Tibial nerve (tissue), 4 donors: ENCODE measurements around the gene LZTS3. TPM values are rescaled to one million over a fixed set of nuclear protein-coding genes. Genes with fewer than 3 reads are reported as not detected.

Source experiments
- DNase-seq, 2 donors: peaks; one replicate each; pipeline ENCODE4 v3.0.0-alpha.2; 2019; ENCODE audit warnings: low spot score in 2 of 2
- H3K27ac ChIP-seq, 4 donors: fragments of 200-600 bp; sonication (generic) in 3 of 4; one replicate each; pipeline ENCODE4 v1.5.1; 2017 to 2019; ENCODE audit warnings: mild to moderate bottlenecking in 1 of 4
- H3K27me3 ChIP-seq, 2 donors: fragments of 200-600 bp; sonication (generic) in 1 of 2; one replicate each; pipeline versions ENCODE4 v1.5.1 to v1.6.0; 2017 to 2019
- H3K36me3 ChIP-seq, 3 donors: fragments of 200-600 bp; sonication (generic); one replicate each; pipeline ENCODE4 v1.5.1; 2018 to 2019
- H3K4me1 ChIP-seq, 4 donors: fragments of 200-600 bp; sonication (generic) in 3 of 4; one replicate each; pipeline ENCODE4 v1.5.1; 2017 to 2019
- H3K4me3 ChIP-seq, 4 donors: fragments of 200-600 bp; sonication (generic) in 3 of 4; one replicate each; pipeline ENCODE4 v1.5.1; 2017 to 2019; ENCODE audit warnings: mild to moderate bottlenecking in 1 of 4, moderate library complexity in 1 of 4
- H3K9me3 ChIP-seq, 4 donors: fragments of 200-600 bp; sonication (generic) in 3 of 4; one replicate each; pipeline ENCODE4 v1.5.1; 2017 to 2019
- EP300 ChIP-seq, 2 donors: sonication (generic); formaldehyde crosslinking; IDR thresholded peaks; one replicate each; pipeline ENCODE4 v1.6.1; 2017; ENCODE audit warnings: antibody characterized with exemption in 2 of 2, mild to moderate bottlenecking in 1 of 2
- POLR2A ChIP-seq, 2 donors: fragments of 450-650 bp; IDR thresholded peaks; one replicate each; pipeline ENCODE4 v1.6.1; 2017; ENCODE audit warnings: antibody characterized with exemption in 2 of 2, mild to moderate bottlenecking in 2 of 2, moderate library complexity in 2 of 2
- WGBS, 2 donors: methylation state at CpG; one replicate each; pipeline ENCODE4 v1.1.5; 2018; 5-methylcytosine and 5-hydroxymethylcytosine counted together
- total RNA-seq, 4 donors: library from RNA; depleted of rRNA; stranded (reverse); fragments of >200 nt; gene quantifications; one replicate each; pipeline ENCODE4 v1.1.0, GENCODE V29; 2016
- TF ChIP-seq, protein P1 (sequence below), 5 experiments: fragments of 200-600 bp in 3 of 5; fragments of 450-650 bp in 2 of 5; sonication (generic) in 3 of 5; IDR thresholded peaks; one replicate each; pipeline ENCODE4 v1.5.1; 2016 to 2019; ENCODE audit warnings: antibody characterized with exemption in 5 of 5, mild to moderate bottlenecking in 3 of 5, moderate library complexity in 2 of 5

The LZTS3 gene
- total RNA-seq, 4 donors from 2014 or later = 10.9 to 28.2 (median 18.6) TPM

DNA sequence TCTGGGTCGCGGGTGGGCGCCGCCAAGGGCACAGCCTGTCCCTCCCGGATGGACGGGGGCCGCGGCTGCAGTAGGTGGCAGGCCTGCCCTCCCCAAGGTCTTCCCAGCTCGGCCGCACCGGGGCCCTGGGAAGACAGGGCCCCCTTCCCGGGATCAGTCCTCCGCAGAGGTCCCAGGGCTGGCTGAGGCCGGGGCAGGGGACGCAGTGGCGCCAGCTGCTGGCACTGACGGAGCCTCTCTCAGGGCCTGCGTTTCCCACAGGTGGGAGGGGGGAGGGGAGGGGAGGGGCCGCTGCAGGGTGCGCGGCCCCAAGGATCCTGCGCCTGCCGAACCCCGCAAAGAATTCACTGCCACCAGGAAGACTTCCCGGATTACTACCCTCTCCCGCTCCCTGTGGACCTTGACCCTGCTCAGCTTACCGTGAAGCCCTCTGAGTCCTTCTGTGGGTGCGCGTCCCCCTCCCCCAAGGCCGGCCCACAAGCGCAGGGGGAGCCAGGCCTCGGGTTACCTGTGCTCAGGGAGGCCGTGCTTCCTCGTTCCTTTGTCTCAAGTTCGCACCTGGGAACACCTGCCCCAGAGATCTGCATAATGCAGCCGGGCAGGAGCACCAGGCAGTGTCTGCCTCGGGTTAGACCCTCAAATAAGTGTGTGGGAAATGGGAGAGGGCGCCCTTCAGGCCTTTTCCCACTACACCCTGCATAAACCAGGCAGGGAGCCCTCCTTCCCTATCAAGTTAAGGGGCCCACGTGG, 5.1 kb downstream of the LZTS3 start:
- Histone ChIP-seq H3K4me3 (no peak overlapping the region), H3K27me3 (peaks cover 0 to 6% of the 10 kb centered on the region in 2 donors), H3K27ac (no peak overlapping the region), H3K4me1 (peaks cover 0 to 17% (median 8%) of the 10 kb centered on the region in 4 donors), H3K36me3 (peaks cover 0 to 21% (median 0%) of the 10 kb centered on the region in 3 donors), H3K9me3 (no peaks in the 10 kb centered on the region)
- DNase-seq = no peak
- 38 to 52% methylated on average over 27 to 35 of the region's 39 CpGs for whole genome bisulfite sequencing, 2 donors
- TF ChIP-seq EP300 (IDR thresholded peaks at IDR 0.05) = no peak
- TF ChIP-seq, protein P1, sequence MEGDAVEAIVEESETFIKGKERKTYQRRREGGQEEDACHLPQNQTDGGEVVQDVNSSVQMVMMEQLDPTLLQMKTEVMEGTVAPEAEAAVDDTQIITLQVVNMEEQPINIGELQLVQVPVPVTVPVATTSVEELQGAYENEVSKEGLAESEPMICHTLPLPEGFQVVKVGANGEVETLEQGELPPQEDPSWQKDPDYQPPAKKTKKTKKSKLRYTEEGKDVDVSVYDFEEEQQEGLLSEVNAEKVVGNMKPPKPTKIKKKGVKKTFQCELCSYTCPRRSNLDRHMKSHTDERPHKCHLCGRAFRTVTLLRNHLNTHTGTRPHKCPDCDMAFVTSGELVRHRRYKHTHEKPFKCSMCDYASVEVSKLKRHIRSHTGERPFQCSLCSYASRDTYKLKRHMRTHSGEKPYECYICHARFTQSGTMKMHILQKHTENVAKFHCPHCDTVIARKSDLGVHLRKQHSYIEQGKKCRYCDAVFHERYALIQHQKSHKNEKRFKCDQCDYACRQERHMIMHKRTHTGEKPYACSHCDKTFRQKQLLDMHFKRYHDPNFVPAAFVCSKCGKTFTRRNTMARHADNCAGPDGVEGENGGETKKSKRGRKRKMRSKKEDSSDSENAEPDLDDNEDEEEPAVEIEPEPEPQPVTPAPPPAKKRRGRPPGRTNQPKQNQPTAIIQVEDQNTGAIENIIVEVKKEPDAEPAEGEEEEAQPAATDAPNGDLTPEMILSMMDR (IDR thresholded peaks at IDR 0.05) = no peak
- no peak for TF ChIP-seq POLR2A (IDR thresholded peaks at IDR 0.05)

DNA sequence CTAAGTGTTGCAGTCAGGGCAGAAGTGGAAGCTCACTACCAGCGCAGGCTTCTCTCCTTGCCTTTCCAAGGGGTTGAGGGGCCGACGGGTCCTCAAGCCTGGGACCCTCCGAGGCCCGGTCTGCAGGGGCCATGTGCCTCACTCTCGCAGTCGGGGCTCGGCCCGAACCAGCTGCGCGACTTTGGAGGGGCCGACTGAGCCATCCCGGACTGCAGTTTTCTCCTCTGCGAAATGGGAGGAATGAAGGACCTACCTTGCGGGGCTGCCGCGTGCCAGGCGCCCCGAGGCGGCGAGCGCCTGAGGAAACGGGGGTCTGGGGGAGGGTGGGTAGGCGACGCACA, 5.6 kb downstream of the LZTS3 start:
- no peak for DNase-seq
- WGBS, 2 donors = 53 to 60% methylated on average over 25 of the region's 25 CpGs

DNA sequence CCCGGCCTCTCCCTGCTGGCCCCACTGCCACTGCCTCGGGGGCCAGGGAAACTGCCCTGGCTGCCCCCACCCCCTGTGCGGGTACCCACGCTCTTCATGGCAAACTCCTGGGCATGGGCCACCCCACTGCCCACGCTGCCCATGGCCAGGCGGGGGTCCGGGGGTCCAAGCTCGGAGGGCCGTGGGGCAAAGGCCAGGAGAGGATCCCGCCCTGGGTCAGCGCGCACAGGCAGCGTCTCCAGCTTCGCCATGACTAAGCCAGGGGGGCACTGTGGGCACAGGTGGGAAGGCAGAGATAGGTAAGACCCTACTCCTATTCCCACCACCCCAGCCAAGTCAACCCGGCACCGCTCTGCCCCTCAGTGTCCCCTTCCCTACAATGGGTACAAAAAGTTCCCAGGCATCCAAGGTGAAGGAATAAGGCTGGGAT, 6.4 kb downstream of the LZTS3 start:
- no peak for TF ChIP-seq EP300 (IDR thresholded peaks at IDR 0.05)
- TF ChIP-seq, protein P1 (IDR thresholded peaks at IDR 0.05) = no peak
- no peak for TF ChIP-seq POLR2A (IDR thresholded peaks at IDR 0.05)
- Histone ChIP-seq H3K4me3 (no peak overlapping the region), H3K9me3 (no peaks in the 10 kb centered on the region), H3K36me3 (peaks cover 0 to 21% (median 0%) of the 10 kb centered on the region in 3 donors), H3K27me3 (peaks cover 0 to 6% of the 10 kb centered on the region in 2 donors), H3K4me1 (peaks cover 0 to 8% (median 0%) of the 10 kb centered on the region in 4 donors), H3K27ac (no peak overlapping the region)
- 96 to 97% methylated on average over 7 to 9 of the region's 16 CpGs for WGBS, 2 donors
- DNase-seq = no peak

More for the DNA sequence above, 5.6 kb downstream of the LZTS3 start:
- Histone ChIP-seq H3K4me1 (peaks cover 0 to 13% (median 4%) of the 10 kb centered on the region in 4 donors), H3K27me3 (peaks cover 0 to 6% of the 10 kb centered on the region in 2 donors), H3K4me3 (no peak overlapping the region), H3K36me3 (peaks cover 0 to 21% (median 0%) of the 10 kb centered on the region in 3 donors), H3K27ac (no peak overlapping the region), H3K9me3 (no peaks in the 10 kb centered on the region)
- TF ChIP-seq EP300 (IDR thresholded peaks at IDR 0.05) (no peak), POLR2A (IDR thresholded peaks at IDR 0.05) (no peak)
- TF ChIP-seq, protein P1 (IDR thresholded peaks at IDR 0.05) = no peak

DNA sequence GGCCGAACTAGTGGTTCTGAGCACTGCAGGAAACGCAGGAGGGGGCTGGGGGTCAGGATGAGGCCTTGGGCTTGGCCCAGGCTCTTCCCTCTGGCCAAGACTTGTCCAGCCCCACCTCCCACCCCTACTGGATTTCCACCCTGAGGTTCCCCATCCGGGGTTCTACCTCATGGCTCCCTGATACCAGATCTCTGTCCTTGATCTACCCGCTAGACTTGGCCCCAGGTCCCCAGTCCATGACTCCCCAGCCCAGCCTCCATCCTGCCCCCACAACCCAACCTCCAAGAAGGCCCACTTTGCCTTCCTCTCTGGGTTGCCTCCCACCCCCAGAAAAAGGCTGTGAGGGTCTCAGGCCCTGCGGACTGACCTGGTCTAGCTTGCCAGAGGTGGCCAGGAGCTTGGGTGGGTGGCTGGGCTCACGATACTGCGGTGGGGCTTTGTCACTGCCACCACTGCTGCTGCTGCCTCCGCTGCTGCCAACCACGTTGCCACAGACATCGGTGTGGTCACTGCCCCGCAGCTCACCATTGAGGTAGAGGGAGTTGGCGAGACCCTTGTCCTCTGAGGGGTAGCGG, 6.9 kb downstream of the LZTS3 start:
- Histone ChIP-seq H3K27me3 (peaks cover 0 to 6% of the 10 kb centered on the region in 2 donors), H3K4me3 (no peak overlapping the region), H3K27ac (no peak overlapping the region), H3K9me3 (no peaks in the 10 kb centered on the region), H3K36me3 (peaks cover 0 to 21% (median 0%) of the 10 kb centered on the region in 3 donors), H3K4me1 (peaks cover 0 to 8% (median 0%) of the 10 kb centered on the region in 4 donors)
- TF ChIP-seq, protein P1 (IDR thresholded peaks at IDR 0.05) = no peak
- no peak for TF ChIP-seq EP300 (IDR thresholded peaks at IDR 0.05)
- TF ChIP-seq POLR2A (IDR thresholded peaks at IDR 0.05) = no peak
- WGBS, 2 donors = 90 to 92% methylated on average over 12 to 13 of the region's 13 CpGs
- DNase-seq = no peak
